ENCODE results near the gene NCKIPSD. TPM values are rescaled to one million over a fixed set of nuclear protein-coding genes. Genes with fewer than 3 reads are reported as not detected.

NCKIPSD gene
- total and polyA plus RNA-seq, 3 donors from 2014 or later: 30.1 to 81.3 (median 69.4) TPM

GRCh38 chr3:48700731-48701405 is 15.2 kb upstream of the NCKIPSD start:
- TF ChIP-seq POLR2A (IDR thresholded peaks at IDR 0.05): no peak
- TF ChIP-seq, protein P1, sequence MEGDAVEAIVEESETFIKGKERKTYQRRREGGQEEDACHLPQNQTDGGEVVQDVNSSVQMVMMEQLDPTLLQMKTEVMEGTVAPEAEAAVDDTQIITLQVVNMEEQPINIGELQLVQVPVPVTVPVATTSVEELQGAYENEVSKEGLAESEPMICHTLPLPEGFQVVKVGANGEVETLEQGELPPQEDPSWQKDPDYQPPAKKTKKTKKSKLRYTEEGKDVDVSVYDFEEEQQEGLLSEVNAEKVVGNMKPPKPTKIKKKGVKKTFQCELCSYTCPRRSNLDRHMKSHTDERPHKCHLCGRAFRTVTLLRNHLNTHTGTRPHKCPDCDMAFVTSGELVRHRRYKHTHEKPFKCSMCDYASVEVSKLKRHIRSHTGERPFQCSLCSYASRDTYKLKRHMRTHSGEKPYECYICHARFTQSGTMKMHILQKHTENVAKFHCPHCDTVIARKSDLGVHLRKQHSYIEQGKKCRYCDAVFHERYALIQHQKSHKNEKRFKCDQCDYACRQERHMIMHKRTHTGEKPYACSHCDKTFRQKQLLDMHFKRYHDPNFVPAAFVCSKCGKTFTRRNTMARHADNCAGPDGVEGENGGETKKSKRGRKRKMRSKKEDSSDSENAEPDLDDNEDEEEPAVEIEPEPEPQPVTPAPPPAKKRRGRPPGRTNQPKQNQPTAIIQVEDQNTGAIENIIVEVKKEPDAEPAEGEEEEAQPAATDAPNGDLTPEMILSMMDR (IDR thresholded peaks at IDR 0.05): no peak
- DNase-seq: no peak
- Histone ChIP-seq H3K4me1 (peaks cover 27% of the 10 kb centered on the region), H3K36me3 (ENCODE audit: low read depth, missing control alignments) (no peaks in the 10 kb centered on the region), H3K27ac (no peak overlapping the region), H3K4me3 (no peak overlapping the region), H3K9me3 (no peaks in the 10 kb centered on the region), H3K27me3 (no peaks in the 10 kb centered on the region)
- intact Hi-C loops (cut with DNase I; ENCODE audit: low total_unique reads): no loop called here
- 85 to 89% methylated on average over 11 of the region's 11 CpGs for WGBS, 2 donors

DNA sequence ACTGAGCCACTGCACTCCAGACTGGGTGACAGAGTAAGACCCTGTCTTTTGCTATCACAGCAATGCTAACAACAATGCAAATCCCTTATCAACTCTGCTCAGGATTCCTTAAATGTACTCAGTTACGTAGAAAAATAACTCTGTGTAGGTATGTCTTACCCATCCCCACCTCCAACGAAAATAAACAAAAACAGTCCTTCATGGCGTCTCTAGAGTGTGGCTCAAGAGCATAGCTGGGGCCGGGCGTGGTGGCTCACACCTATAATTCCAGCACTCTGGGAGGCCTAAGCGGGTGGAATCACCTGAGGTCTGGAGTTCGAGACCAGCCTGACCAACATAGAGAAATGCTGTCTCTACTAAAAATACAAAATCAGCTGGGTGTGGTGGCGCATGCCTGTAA is 13.2 kb upstream of the NCKIPSD start:
- intact Hi-C loops (cut with DNase I; ENCODE audit: low total_unique reads): no loop called here
- Histone ChIP-seq H3K9me3 (no peaks in the 10 kb centered on the region), H3K27me3 (no peaks in the 10 kb centered on the region), H3K36me3 (ENCODE audit: low read depth, missing control alignments) (no peaks in the 10 kb centered on the region), H3K4me3 (no peak overlapping the region), H3K27ac (no peak overlapping the region), H3K4me1 (peaks cover 28% of the 10 kb centered on the region)
- 88 to 92% methylated on average over 8 of the region's 8 CpGs for WGBS, 2 donors
- TF ChIP-seq POLR2A (IDR thresholded peaks at IDR 0.05): no peak
- TF ChIP-seq, protein P1 (IDR thresholded peaks at IDR 0.05): no peak
- DNase-seq: no peak

DNA sequence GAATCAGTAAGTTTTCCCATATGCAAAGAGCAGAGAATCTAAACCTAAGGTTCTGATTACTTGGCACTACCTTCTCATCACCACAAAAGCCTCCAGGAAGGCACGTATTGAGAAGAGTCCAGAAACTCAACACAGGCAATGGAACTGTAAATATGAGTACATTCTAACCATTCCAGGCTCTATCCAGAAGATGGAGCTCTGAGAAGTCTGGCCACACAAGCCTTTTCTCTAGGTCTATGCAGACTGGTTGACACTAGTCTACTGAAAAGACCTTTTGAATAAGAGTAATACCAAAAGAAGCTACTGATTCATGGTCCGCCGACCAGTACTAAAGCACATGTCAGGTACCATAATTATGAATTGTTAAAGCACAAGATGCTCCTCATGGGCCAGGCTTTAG is 12.2 kb upstream of the NCKIPSD start:
- H3K4me3 ChIP-seq: no peak overlapping the region
- intact Hi-C loops (cut with DNase I; ENCODE audit: low total_unique reads): no loop called here
- no peak overlapping the region for H3K27ac ChIP-seq

GRCh38 chr3:48696601-48697000 is 10.9 kb upstream of the NCKIPSD start:
- no peak for DNase-seq
- H3K4me3 ChIP-seq: no peak overlapping the region
- TF ChIP-seq, protein P1 (IDR thresholded peaks at IDR 0.05): no peak
- no peak for TF ChIP-seq POLR2A (IDR thresholded peaks at IDR 0.05)
- H3K4me1 ChIP-seq: peaks cover 35% of the 10 kb centered on the region
- H3K36me3 ChIP-seq (ENCODE audit: low read depth, missing control alignments): no peaks in the 10 kb centered on the region
- H3K27me3 ChIP-seq: no peaks in the 10 kb centered on the region
- H3K9me3 ChIP-seq: no peaks in the 10 kb centered on the region
- H3K27ac ChIP-seq: peak overlapping the region; percentile 53 to 85
- intact Hi-C loops (cut with DNase I; ENCODE audit: low total_unique reads): no loop called here

More for the DNA sequence above, 12.2 kb upstream of the NCKIPSD start:
- DNase-seq: no peak
- TF ChIP-seq, protein P1 (IDR thresholded peaks at IDR 0.05): no peak
- no peak for TF ChIP-seq POLR2A (IDR thresholded peaks at IDR 0.05)
- WGBS, 2 donors: 81 to 89% methylated on average over 3 of the region's 3 CpGs
- Histone ChIP-seq H3K9me3 (no peaks in the 10 kb centered on the region), H3K36me3 (ENCODE audit: low read depth, missing control alignments) (no peaks in the 10 kb centered on the region), H3K4me1 (peaks cover 30% of the 10 kb centered on the region), H3K27me3 (no peaks in the 10 kb centered on the region)

- WGBS, 2 donors: 79 to 88% methylated on average over 5 of the region's 5 CpGs
- H3K27me3 ChIP-seq: no peaks in the 10 kb centered on the region
- peak overlapping the region; percentile 85 to 87 for H3K27ac ChIP-seq
- no peaks in the 10 kb centered on the region for H3K36me3 ChIP-seq (ENCODE audit: low read depth, missing control alignments)
- H3K4me1 ChIP-seq: peaks cover 35% of the 10 kb centered on the region
- intact Hi-C loops (cut with DNase I; ENCODE audit: low total_unique reads): no loop called here
- H3K4me3 ChIP-seq: no peak overlapping the region
- no peak for TF ChIP-seq POLR2A (IDR thresholded peaks at IDR 0.05)
- TF ChIP-seq, protein P1 (IDR thresholded peaks at IDR 0.05): no peak
- DNase-seq: no peak
- no peaks in the 10 kb centered on the region for H3K9me3 ChIP-seq
These were observed 10.4 kb upstream of the NCKIPSD start for GRCh38 chr3:48696156-48696555.

Data from testis (tissue), 3 donors.